Suprapubic skin (tissue), 3 donors: Measurements from ENCODE around the gene ABHD4.

ENCODE experiments used
- CTCF ChIP-seq, 2 donors: fragments of 200-600 bp in 1 of 2; fragments of 450-650 bp in 1 of 2; sonication (generic) in 1 of 2; IDR thresholded peaks; one replicate each; pipeline ENCODE4 v1.5.1; 2016 to 2019; ENCODE audit warnings: antibody characterized with exemption in 2 of 2, mild to moderate bottlenecking in 1 of 2, moderate library complexity in 1 of 2
- EP300 ChIP-seq: sonication (generic); formaldehyde crosslinking; IDR thresholded peaks from one replicate; pipeline ENCODE4 v1.6.1; 2017; ENCODE audit warnings: antibody characterized with exemption

DNA sequence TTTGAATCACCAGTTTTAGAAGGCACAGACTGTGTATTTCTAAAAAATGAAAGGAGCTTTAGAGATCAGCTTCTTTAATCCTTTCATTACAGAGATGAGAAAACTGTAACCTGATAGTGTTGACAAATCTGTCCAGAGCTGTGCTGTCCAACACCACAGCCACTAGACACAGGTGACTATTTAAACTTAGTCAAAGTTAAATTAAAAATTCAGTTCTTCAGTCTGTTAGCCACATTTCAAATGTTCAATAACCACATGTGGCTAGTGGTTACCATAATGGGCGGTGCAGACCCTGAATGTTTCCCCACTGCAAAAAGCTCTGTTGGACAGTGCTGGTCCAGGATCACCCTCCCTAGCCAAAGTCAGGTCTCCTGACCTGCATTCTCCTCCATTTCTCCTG, 30.7 kb upstream of the ABHD4 start:
- no peak for TF ChIP-seq EP300
- no peak for TF ChIP-seq CTCF (IDR thresholded peaks at IDR 0.05)
